Natural killer cell (primary cell): ENCODE measurements around the gene ERGIC2. TPM values are rescaled to one million over a fixed set of nuclear protein-coding genes. Genes with fewer than 3 reads are reported as not detected.

Experiments used
- ATAC-seq, 3 donors: fragments of 150-1000 bp in 2 of 3; fragments of 200-7000 bp in 1 of 3; cut with Tn5 transposase; 1 replicate in 1 of 3; 2 replicates in 2 of 3; pipeline ENCODE4 v1.10.0; 2021; ENCODE audit warnings: mild to moderate bottlenecking in 2 of 3, moderate library complexity in 2 of 3
- DNase-seq, 2 donors: peaks; one replicate each; pipeline versions ENCODE4 v3.0.0 to v3.0.0-alpha.2; 2013 to 2021; ENCODE audit warnings: mixed read lengths in 1 of 2
- H3K27ac ChIP-seq: one replicate; pipeline ENCODE4 v1.5.1; 2013; ENCODE audit warnings: mild to moderate bottlenecking, low read length
- H3K27me3 ChIP-seq: one replicate; pipeline ENCODE4 v1.6.1; 2013; ENCODE audit warnings: low read length; ENCODE audit not compliant: control insufficient read depth, insufficient read depth
- H3K36me3 ChIP-seq: one replicate; pipeline ENCODE4 v1.6.1; 2013; ENCODE audit warnings: low read length; ENCODE audit not compliant: control insufficient read depth, insufficient read depth
- H3K4me1 ChIP-seq: one replicate; pipeline ENCODE4 v1.6.1; 2013; ENCODE audit warnings: low read length; ENCODE audit not compliant: control insufficient read depth, insufficient read depth
- H3K4me3 ChIP-seq: one replicate; pipeline ENCODE4 v1.5.1; 2013; ENCODE audit warnings: low read length
- H3K9me3 ChIP-seq: one replicate; pipeline ENCODE4 v1.6.1; 2013; ENCODE audit warnings: low read length; ENCODE audit not compliant: control insufficient read depth, insufficient read depth
- H3K27ac Mint-ChIP-seq, 2 donors: one replicate each; pipeline ENCODE4 v1.8.0; 2022; ENCODE audit warnings: mild to moderate bottlenecking in 2 of 2, mixed read lengths in 2 of 2, moderate library complexity in 1 of 2
- H3K27me3 Mint-ChIP-seq, 2 donors: one replicate each; pipeline ENCODE4 v1.8.0; 2022; ENCODE audit warnings: low read depth in 2 of 2, mixed read lengths in 2 of 2
- H3K36me3 Mint-ChIP-seq: one replicate; pipeline ENCODE4 v1.8.0; 2022; ENCODE audit warnings: mixed read lengths
- H3K4me1 Mint-ChIP-seq, 2 donors: one replicate each; pipeline ENCODE4 v1.8.0; 2022; ENCODE audit warnings: mixed read lengths in 2 of 2
- H3K4me3 Mint-ChIP-seq: one replicate; pipeline ENCODE4 v1.8.0; 2022; ENCODE audit warnings: mild to moderate bottlenecking, moderate library complexity, mixed read lengths
- H3K9me3 Mint-ChIP-seq, 2 donors: one replicate each; pipeline ENCODE4 v1.8.0; 2022; ENCODE audit warnings: mixed read lengths in 2 of 2
- CTCF ChIP-seq: fragments of 200-600 bp; IDR thresholded peaks from one replicate; pipeline ENCODE4 v1.8.0; 2022; ENCODE audit warnings: antibody characterized with exemption
- WGBS: methylation state at CpG from one replicate; pipeline ENCODE4 v1.1.7; 2013; ENCODE audit warnings: missing lambda C conversion rate; ENCODE audit not compliant: insufficient coverage; 5-methylcytosine and 5-hydroxymethylcytosine counted together
- intact Hi-C: fragments of 100-400 bp; cut with micrococcal nuclease; formaldehyde crosslinking; loops from one replicate; pipeline ENCODE4 v1.14.2; 2022
- total RNA-seq, 4 donors: library from RNA; stranded (reverse); fragments of 120-200 nt in 1 of 4; gene quantifications; one replicate each; pipeline versions ENCODE4 v1.2.3 to v1.2.4, GENCODE V29; 2013 to 2022

The ERGIC2 gene
- total RNA-seq, 3 donors from 2014 or later (not counting 1 experiment from before 2014, with no cell fraction given): 28.7 to 46.9 (median 37.2) TPM

- Histone ChIP-seq H3K9me3 (no peaks in the 10 kb centered on the region), H3K27ac (no peak overlapping the region), H3K27me3 (no peaks in the 10 kb centered on the region), H3K4me3 (no peak overlapping the region), H3K4me1 (no peaks in the 10 kb centered on the region), H3K36me3 (no peaks in the 10 kb centered on the region)
- ATAC-seq: no peak
- H3K27ac Mint-ChIP-seq: no peak overlapping the region
- intact Hi-C loops: no loop called here
- WGBS: 97% methylated on average over 3 of the region's 4 CpGs
- H3K36me3 Mint-ChIP-seq: no peaks in the 10 kb centered on the region
- no peaks in the 10 kb centered on the region for H3K27me3 Mint-ChIP-seq
- no peak overlapping the region for H3K4me3 Mint-ChIP-seq
- no peak for DNase-seq
- H3K4me1 Mint-ChIP-seq: no peaks in the 10 kb centered on the region
- no peaks in the 10 kb centered on the region for H3K9me3 Mint-ChIP-seq
- no peak for TF ChIP-seq CTCF
Measured at GRCh38 chr12:29310899-29311298, 70.1 kb downstream of the ERGIC2 start.

- Histone ChIP-seq H3K4me3 (no peak overlapping the region), H3K27me3 (no peaks in the 10 kb centered on the region), H3K27ac (no peak overlapping the region), H3K36me3 (no peaks in the 10 kb centered on the region), H3K9me3 (no peaks in the 10 kb centered on the region), H3K4me1 (no peaks in the 10 kb centered on the region)
- ATAC-seq (no peak), DNase-seq (peak in 1 of 2 donors; percentile 32)
- Mint-ChIP-seq H3K36me3 (no peaks in the 10 kb centered on the region), H3K27ac (no peak overlapping the region), H3K9me3 (no peaks in the 10 kb centered on the region), H3K4me1 (no peaks in the 10 kb centered on the region), H3K4me3 (no peak overlapping the region), H3K27me3 (no peaks in the 10 kb centered on the region)
- no peak for TF ChIP-seq CTCF
- intact Hi-C loops: no loop called here
- WGBS: 88% methylated on average over 3 of the region's 4 CpGs
Measured at GRCh38 chr12:29309320-29309902, 71.6 kb downstream of the ERGIC2 start.

GRCh38 chr12:29306682-29307081, 74.3 kb downstream of the ERGIC2 start:
- Mint-ChIP-seq H3K4me1 (no peaks in the 10 kb centered on the region), H3K4me3 (no peak overlapping the region), H3K36me3 (no peaks in the 10 kb centered on the region), H3K27me3 (no peaks in the 10 kb centered on the region), H3K9me3 (no peaks in the 10 kb centered on the region), H3K27ac (no peak overlapping the region)
- Histone ChIP-seq H3K9me3 (no peaks in the 10 kb centered on the region), H3K4me3 (no peak overlapping the region), H3K27me3 (no peaks in the 10 kb centered on the region), H3K27ac (no peak overlapping the region), H3K36me3 (no peaks in the 10 kb centered on the region), H3K4me1 (no peaks in the 10 kb centered on the region)
- intact Hi-C loops: no loop called here
- ATAC-seq (no peak), DNase-seq (no peak)
- 100% methylated on average over 1 of the region's 2 CpGs for WGBS
- no peak for TF ChIP-seq CTCF

GRCh38 chr12:29306266-29306665, 74.7 kb downstream of the ERGIC2 start:
- WGBS: 83% methylated on average over 1 of the region's 2 CpGs
- Mint-ChIP-seq H3K27me3 (no peaks in the 10 kb centered on the region), H3K9me3 (no peaks in the 10 kb centered on the region), H3K4me1 (no peaks in the 10 kb centered on the region), H3K36me3 (no peaks in the 10 kb centered on the region), H3K4me3 (no peak overlapping the region), H3K27ac (no peak overlapping the region)
- Histone ChIP-seq H3K36me3 (no peaks in the 10 kb centered on the region), H3K4me1 (no peaks in the 10 kb centered on the region), H3K27me3 (no peaks in the 10 kb centered on the region), H3K9me3 (no peaks in the 10 kb centered on the region), H3K4me3 (no peak overlapping the region), H3K27ac (no peak overlapping the region)
- no peak for ATAC-seq
- no peak for DNase-seq
- intact Hi-C loops: no loop called here
- TF ChIP-seq CTCF: no peak
